RCC 7860 (cell line): ENCODE results near the gene ZNF282.
A peak's percentile ranks its signal among the peaks of the same experiment; 100 is the strongest.
"Not testable (repeated sequence)": the region's sequence is repeated elsewhere in the genome, so short reads cannot be mapped to it uniquely, and the experiment has no call there.

Source experiments
- DNase-seq: peaks from one replicate; pipeline ENCODE4 v3.0.0-alpha.2; 2015; ENCODE audit warnings: low spot score
- FAIRE-seq: peaks from 2 replicates; lab custom pipeline; 2012; peaks lifted over from hg19 to GRCh38; lab: Jason Lieb, UNC

Gene ZNF282

GRCh38 chr7:149252378-149252777 is 57.0 kb downstream of the ZNF282 start:
- no peak for DNase-seq

GRCh38 chr7:149253665-149254064 is 58.3 kb downstream of the ZNF282 start:
- DNase-seq, result no peak
- no peak for FAIRE-seq

More at GRCh38 chr7:149252378-149252777, 57.0 kb downstream of the ZNF282 start:
- FAIRE-seq, result no peak

- FAIRE-seq (no peak), DNase-seq (no peak)
Observed at GRCh38 chr7:149254181-149254858, 59.0 kb downstream of the ZNF282 start.

GRCh38 chr7:149255174-149255573 is 59.8 kb downstream of the ZNF282 start:
- FAIRE-seq (no peak), DNase-seq (no peak)

- no peak for FAIRE-seq
Observed at GRCh38 chr7:149256568-149256967, 61.2 kb downstream of the ZNF282 start.

GRCh38 chr7:149257146-149257545 is 61.8 kb downstream of the ZNF282 start:
- DNase-seq (no peak), FAIRE-seq (no peak)

More at GRCh38 chr7:149256568-149256967, 61.2 kb downstream of the ZNF282 start:
- no peak for DNase-seq

- FAIRE-seq (no peak), DNase-seq (peak; percentile 14)
Observed at GRCh38 chr7:149261316-149261828, 66.0 kb downstream of the ZNF282 start.

GRCh38 chr7:149261829-149262617 is 66.7 kb downstream of the ZNF282 start, which contains the start of gene ZNF783:
Gene ZNF783, plus strand, starts transcription at chr7:149262196. Its CDS starts 138 bp downstream, at chr7:149262334.
- DNase-seq, result peak; percentile 74
- FAIRE-seq, result no peak

- FAIRE-seq (no peak), DNase-seq (no peak)
Observed at GRCh38 chr7:149266451-149266850, 71.1 kb downstream of the ZNF282 start.

GRCh38 chr7:149267733-149268132 is 72.4 kb downstream of the ZNF282 start:
- FAIRE-seq (no peak), DNase-seq (no peak)

- not testable (repeated sequence) for DNase-seq, FAIRE-seq
Observed at GRCh38 chr7:149274424-149274823, 79.1 kb downstream of the ZNF282 start.
